SU-DHL-6 (cell line): ENCODE results near the gene HELZ2.

Experiments used
- H2AFZ ChIP-seq: fragments of 200-600 bp; sonication (generic); 2 replicates; pipeline ENCODE4 v1.6.1; 2014; ENCODE audit warnings: low read depth, mild to moderate bottlenecking, moderate library complexity, mixed read lengths, antibody characterized with exemption, low read length; ENCODE audit not compliant: severe bottlenecking
- H3F3A ChIP-seq: fragments of 200-600 bp; shearing (Covaris generic); 2 replicates; pipeline ENCODE4 v1.6.0; 2016; ENCODE audit warnings: antibody characterized with exemption, mild to moderate bottlenecking; ENCODE audit not compliant: insufficient read depth
- H3K27ac ChIP-seq: fragments of 200-600 bp; sonication (generic); 2 replicates; pipeline ENCODE4 v1.5.1; 2016; ENCODE audit warnings: low read depth, mild to moderate bottlenecking, low read length, moderate library complexity, mixed read lengths
- H3K27me3 ChIP-seq: fragments of 200-600 bp; sonication (generic), shearing (Covaris generic); 2 replicates; pipeline ENCODE4 v1.6.0; 2014; ENCODE audit warnings: mild to moderate bottlenecking, low read length
- H3K36me3 ChIP-seq: fragments of 200-600 bp; sonication (generic); 2 replicates; pipeline ENCODE4 v1.6.1; 2014; ENCODE audit warnings: mild to moderate bottlenecking, low read length, mixed read lengths
- H3K4me2 ChIP-seq: fragments of 300-600, 200-600 bp; shearing (Covaris generic), sonication (generic); 2 replicates; pipeline ENCODE4 v1.6.0; 2014; ENCODE audit warnings: low read length, low read depth, mild to moderate bottlenecking; ENCODE audit not compliant: poor library complexity, severe bottlenecking
- H3K4me3 ChIP-seq: fragments of 200-600 bp; sonication (generic); 2 replicates; pipeline ENCODE4 v1.5.1; 2014; ENCODE audit warnings: antibody characterized with exemption, low read length, mild to moderate bottlenecking, mixed read lengths; ENCODE audit not compliant: insufficient read depth, poor library complexity, severe bottlenecking
- H3K79me2 ChIP-seq: fragments of 200-600 bp; sonication (generic); 2 replicates; pipeline ENCODE4 v1.6.1; 2014; ENCODE audit warnings: mild to moderate bottlenecking, low read length, moderate library complexity; ENCODE audit not compliant: insufficient read depth
- H3K9ac ChIP-seq: fragments of 200-600 bp; sonication (generic); 2 replicates; pipeline ENCODE4 v1.7.0; 2014; ENCODE audit warnings: mild to moderate bottlenecking, low read length
- H3K9me2 ChIP-seq: fragments of 200-600 bp; sonication (generic); replicated peaks from 2 replicates; pipeline ENCODE4 v1.6.1; 2014; ENCODE audit warnings: low read length; ENCODE audit not compliant: insufficient read depth
- H3K9me3 ChIP-seq: fragments of 200-600 bp; sonication (generic); 2 replicates; pipeline ENCODE4 v1.6.1; 2014; ENCODE audit warnings: low read length, mixed read lengths; ENCODE audit not compliant: insufficient read depth
- H4K20me1 ChIP-seq: fragments of 200-600 bp; sonication (generic); 2 replicates; pipeline ENCODE4 v1.6.1; 2014; ENCODE audit warnings: low read depth, mild to moderate bottlenecking, antibody characterized with exemption, low read length, moderate library complexity, mixed read lengths
- EZH2phosphoT487 ChIP-seq: fragments of 200-600 bp; sonication (generic), shearing (Covaris generic); conservative IDR thresholded peaks from 2 replicates; pipeline ENCODE4 v1.6.1; 2018; ENCODE audit warnings: mild to moderate bottlenecking, antibody characterized with exemption, low read length, moderate library complexity, mixed read lengths
- TF ChIP-seq, protein P1 (sequence below): fragments of 200-600 bp; sonication (generic); IDR thresholded peaks from one replicate; pipeline ENCODE4 v1.5.1; 2017; ENCODE audit warnings: antibody characterized with exemption, mild to moderate bottlenecking, low read length, moderate library complexity; ENCODE audit not compliant: insufficient read depth, poor library complexity, severe bottlenecking

The HELZ2 gene

DNA sequence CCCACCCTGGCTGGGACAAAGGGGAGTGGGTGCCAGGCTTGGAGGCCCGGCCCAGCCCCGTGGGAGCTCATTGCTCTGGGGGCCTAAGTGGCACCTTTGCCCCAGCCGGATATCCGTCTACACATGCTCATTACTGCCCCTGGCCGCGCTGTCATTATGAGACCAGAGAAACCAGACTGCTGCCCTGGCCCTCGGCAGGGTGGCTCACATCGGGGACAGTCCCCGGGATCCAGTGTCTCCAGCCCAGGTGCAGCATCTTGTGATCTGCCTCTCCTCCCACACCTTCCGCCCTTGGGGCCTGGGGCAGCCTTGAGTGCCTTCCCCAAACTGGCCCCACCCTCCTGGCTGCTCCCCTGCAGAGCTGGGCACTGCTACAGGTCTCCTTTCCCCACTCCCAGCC, 31.3 kb downstream of the HELZ2 start:
- H3K9me3 ChIP-seq, result no peaks in the 10 kb centered on the region
- no peak overlapping the region for H3K4me2 ChIP-seq
- no peaks in the 10 kb centered on the region for H3K9me2 ChIP-seq
- H3K36me3 ChIP-seq, result no peaks in the 10 kb centered on the region
- H3K9ac ChIP-seq, result no peak overlapping the region
- TF ChIP-seq, protein P1, sequence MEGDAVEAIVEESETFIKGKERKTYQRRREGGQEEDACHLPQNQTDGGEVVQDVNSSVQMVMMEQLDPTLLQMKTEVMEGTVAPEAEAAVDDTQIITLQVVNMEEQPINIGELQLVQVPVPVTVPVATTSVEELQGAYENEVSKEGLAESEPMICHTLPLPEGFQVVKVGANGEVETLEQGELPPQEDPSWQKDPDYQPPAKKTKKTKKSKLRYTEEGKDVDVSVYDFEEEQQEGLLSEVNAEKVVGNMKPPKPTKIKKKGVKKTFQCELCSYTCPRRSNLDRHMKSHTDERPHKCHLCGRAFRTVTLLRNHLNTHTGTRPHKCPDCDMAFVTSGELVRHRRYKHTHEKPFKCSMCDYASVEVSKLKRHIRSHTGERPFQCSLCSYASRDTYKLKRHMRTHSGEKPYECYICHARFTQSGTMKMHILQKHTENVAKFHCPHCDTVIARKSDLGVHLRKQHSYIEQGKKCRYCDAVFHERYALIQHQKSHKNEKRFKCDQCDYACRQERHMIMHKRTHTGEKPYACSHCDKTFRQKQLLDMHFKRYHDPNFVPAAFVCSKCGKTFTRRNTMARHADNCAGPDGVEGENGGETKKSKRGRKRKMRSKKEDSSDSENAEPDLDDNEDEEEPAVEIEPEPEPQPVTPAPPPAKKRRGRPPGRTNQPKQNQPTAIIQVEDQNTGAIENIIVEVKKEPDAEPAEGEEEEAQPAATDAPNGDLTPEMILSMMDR, result no peak
- no peak for TF ChIP-seq EZH2phosphoT487
- H3K27me3 ChIP-seq, result no peaks in the 10 kb centered on the region
- no peak overlapping the region for H2AFZ ChIP-seq
- H3K79me2 ChIP-seq, result no peaks in the 10 kb centered on the region
- no peak overlapping the region for H3K27ac ChIP-seq
- H3F3A ChIP-seq, result no peaks in the 10 kb centered on the region
- no peaks in the 10 kb centered on the region for H4K20me1 ChIP-seq
- H3K4me3 ChIP-seq, result no peak overlapping the region

GRCh38 chr20:63542031-63542559, 31.9 kb downstream of the HELZ2 start:
- Histone ChIP-seq H4K20me1 (no peaks in the 10 kb centered on the region), H3K4me2 (no peak overlapping the region), H3K27me3 (no peaks in the 10 kb centered on the region), H3F3A (no peaks in the 10 kb centered on the region), H2AFZ (no peak overlapping the region), H3K9me2 (no peaks in the 10 kb centered on the region), H3K36me3 (no peaks in the 10 kb centered on the region), H3K27ac (no peak overlapping the region), H3K79me2 (no peaks in the 10 kb centered on the region), H3K9me3 (no peaks in the 10 kb centered on the region), H3K9ac (no peak overlapping the region), H3K4me3 (no peak overlapping the region)
- TF ChIP-seq EZH2phosphoT487, result no peak

DNA sequence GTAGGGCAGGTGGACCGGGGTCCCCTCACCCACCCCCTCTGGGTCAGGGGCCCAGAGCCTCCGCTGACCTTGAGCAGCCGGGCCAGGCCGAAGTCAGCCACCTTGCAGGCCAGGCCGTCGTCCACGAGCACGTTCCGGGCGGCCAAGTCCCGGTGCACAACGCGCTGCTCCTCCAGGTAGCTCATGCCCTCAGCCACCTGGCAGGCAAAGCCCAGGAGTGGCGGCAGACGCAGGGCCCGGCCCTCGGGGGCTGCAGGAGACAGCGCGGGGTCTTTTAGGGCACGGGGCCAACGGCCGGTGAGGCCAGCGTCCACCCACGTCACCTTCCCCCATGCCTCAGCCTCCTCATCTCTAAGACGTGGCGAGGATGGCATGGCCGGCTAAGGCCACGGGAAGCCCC, 32.7 kb downstream of the HELZ2 start:
- H3K9ac ChIP-seq, result no peak overlapping the region

More for the DNA sequence above, 32.7 kb downstream of the HELZ2 start:
- Histone ChIP-seq H3K36me3 (no peaks in the 10 kb centered on the region), H3K4me2 (no peak overlapping the region), H3F3A (no peaks in the 10 kb centered on the region), H3K9me2 (no peaks in the 10 kb centered on the region), H3K9me3 (no peaks in the 10 kb centered on the region), H3K27ac (no peak overlapping the region), H3K4me3 (no peak overlapping the region), H4K20me1 (no peaks in the 10 kb centered on the region), H2AFZ (no peak overlapping the region), H3K27me3 (no peaks in the 10 kb centered on the region), H3K79me2 (no peaks in the 10 kb centered on the region)
- no peak for TF ChIP-seq EZH2phosphoT487
- TF ChIP-seq, protein P1, result no peak
